H1 (cell line): ENCODE data around the gene SH3PXD2A. TPM values are rescaled to one million over a fixed set of nuclear protein-coding genes. Genes with fewer than 3 reads are reported as not detected.

Source experiments
- CTCF ChIA-PET: fragments of 300-600 bp; sonication (Branson Sonifier 250); formaldehyde crosslinking; loops from one replicate; lab custom pipeline; 2021; ENCODE audit not compliant: partially characterized antibody; lab: Charles Lee
- POLR2A ChIA-PET: fragments of 300-600 bp; sonication (Branson Sonifier 250); formaldehyde crosslinking; loops from one replicate; lab custom pipeline; 2021; ENCODE audit warnings: inconsistent platforms; ENCODE audit not compliant: partially characterized antibody; lab: Charles Lee
- DNase-seq, 2 experiments: peaks; one replicate each; pipeline versions ENCODE4 v3.0.0 to v3.0.0-alpha.2; 2010 to 2022; ENCODE audit warnings: low spot score in 2 of 2, low read depth in 1 of 2, mixed read lengths in 1 of 2
- FAIRE-seq: peaks from 2 replicates; lab custom pipeline; 2011; peaks lifted over from hg19 to GRCh38; lab: Jason Lieb, UNC
- H2AFZ ChIP-seq: 2 replicates; pipeline ENCODE4 v1.8.1; 2012; ENCODE audit warnings: low read length, inconsistent platforms
- H2AK5ac ChIP-seq: 2 replicates; pipeline ENCODE4 v1.6.1; 2013; ENCODE audit warnings: low read depth, low read length
- H2BK120ac ChIP-seq: replicated peaks from 2 replicates; pipeline ENCODE3; 2013; ENCODE audit warnings: low read depth, low read length, inconsistent platforms
- H2BK12ac ChIP-seq: 2 replicates; pipeline ENCODE4 v1.6.1; 2013; ENCODE audit warnings: low read depth, low read length
- H2BK15ac ChIP-seq: 2 replicates; pipeline ENCODE4 v1.6.1; 2013; ENCODE audit warnings: low read length
- H2BK20ac ChIP-seq: 2 replicates; pipeline ENCODE4 v1.6.1; 2013; ENCODE audit warnings: low read length
- H2BK5ac ChIP-seq: 2 replicates; pipeline ENCODE4 v1.6.1; 2013; ENCODE audit warnings: low read depth, low read length
- H3K14ac ChIP-seq: 2 replicates; pipeline ENCODE4 v1.6.1; 2013; ENCODE audit warnings: inconsistent platforms; ENCODE audit not compliant: insufficient read length
- H3K18ac ChIP-seq: 2 replicates; pipeline ENCODE4 v1.6.1; 2013; ENCODE audit warnings: low read length; ENCODE audit errors: extremely low read depth
- H3K23ac ChIP-seq: 2 replicates; pipeline ENCODE4 v1.6.1; 2013; ENCODE audit warnings: inconsistent platforms; ENCODE audit not compliant: insufficient read length
- H3K23me2 ChIP-seq: 2 replicates; pipeline ENCODE4 v1.6.1; 2013; ENCODE audit warnings: low read depth, low read length
- H3K27ac ChIP-seq: 2 replicates; pipeline ENCODE4 v1.6.1; 2011; ENCODE audit warnings: low read depth, low read length, inconsistent platforms
- H3K27me3 ChIP-seq, 4 experiments: replicated peaks in 1 of 4; 1 replicate in 1 of 4; 2 replicates in 3 of 4; pipeline versions ENCODE4 v1.6.1 to v1.8.1; 2011 to 2013; ENCODE audit warnings: low read length in 3 of 4, mild to moderate bottlenecking in 3 of 4, inconsistent platforms in 2 of 4, mixed read lengths in 2 of 4, moderate library complexity in 1 of 4; ENCODE audit not compliant: control insufficient read depth in 3 of 4, insufficient read depth in 3 of 4; ENCODE audit errors: extremely low read depth in 1 of 4
- H3K36me3 ChIP-seq, 4 experiments: 2 replicates each; pipeline versions ENCODE4 v1.6.1 to v1.8.1; 2011 to 2013; ENCODE audit warnings: mild to moderate bottlenecking in 4 of 4, low read length in 3 of 4, moderate library complexity in 2 of 4, control low read depth in 1 of 4, inconsistent platforms in 1 of 4; ENCODE audit not compliant: insufficient read depth in 4 of 4, control insufficient read depth in 2 of 4
- H3K4ac ChIP-seq: replicated peaks from 2 replicates; pipeline ENCODE3; 2013; ENCODE audit warnings: low read length, low read depth, mixed read lengths, inconsistent platforms; ENCODE audit not compliant: insufficient read length
- H3K4me1 ChIP-seq, 4 experiments: replicated peaks in 1 of 4; 1 replicate in 1 of 4; 2 replicates in 3 of 4; pipeline versions ENCODE4 v1.6.1 to v1.8.1; 2011 to 2013; ENCODE audit warnings: low read length in 3 of 4, inconsistent platforms in 2 of 4, mixed read lengths in 1 of 4; ENCODE audit not compliant: insufficient read depth in 4 of 4, control insufficient read depth in 3 of 4
- H3K4me2 ChIP-seq, 2 experiments: 2 replicates each; pipeline versions ENCODE4 v1.6.1 to v1.8.1; 2011 to 2013; ENCODE audit warnings: low read depth in 2 of 2, low read length in 2 of 2, control low read depth in 1 of 2, inconsistent platforms in 1 of 2, mild to moderate bottlenecking in 1 of 2; ENCODE audit not compliant: insufficient read depth in 1 of 2
- H3K4me3 ChIP-seq, 4 experiments: fragments of 200-600, 300-600 bp in 1 of 4; sonication (generic), shearing (Covaris generic), sonication (Bioruptor Twin) in 1 of 4; 2 replicates each; pipeline versions ENCODE4 v1.5.1 to v1.8.1; 2011 to 2016; ENCODE audit warnings: low read length in 4 of 4, low read depth in 3 of 4, control low read depth in 2 of 4, inconsistent platforms in 2 of 4, mild to moderate bottlenecking in 2 of 4, mixed read lengths in 1 of 4, moderate library complexity in 1 of 4; ENCODE audit not compliant: insufficient read depth in 2 of 4; ENCODE audit errors: extremely low read depth in 1 of 4
- H3K56ac ChIP-seq: replicated peaks from 2 replicates; pipeline ENCODE3; 2013; ENCODE audit warnings: low read depth, mild to moderate bottlenecking, mixed read lengths, low read length, inconsistent platforms; ENCODE audit not compliant: insufficient read length
- H3K79me1 ChIP-seq: 2 replicates; pipeline ENCODE4 v1.6.1; 2013; ENCODE audit warnings: low read depth, low read length, control low read depth
- H3K79me2 ChIP-seq, 2 experiments: 2 replicates each; pipeline versions ENCODE4 v1.6.1 to v1.8.1; 2012 to 2013; ENCODE audit warnings: low read length in 2 of 2, mild to moderate bottlenecking in 2 of 2, inconsistent platforms in 1 of 2; ENCODE audit not compliant: insufficient read depth in 2 of 2, control insufficient read depth in 1 of 2
- H3K9ac ChIP-seq, 4 experiments: replicated peaks in 1 of 4; 1 replicate in 1 of 4; 2 replicates in 3 of 4; pipeline versions ENCODE4 v1.6.1 to v1.8.1; 2011 to 2013; ENCODE audit warnings: low read depth in 3 of 4, low read length in 3 of 4, control low read depth in 2 of 4, mild to moderate bottlenecking in 2 of 4, moderate library complexity in 2 of 4, inconsistent platforms in 1 of 4; ENCODE audit errors: extremely low read depth in 1 of 4
- H3K9me3 ChIP-seq, 2 experiments: 2 replicates each; pipeline versions ENCODE4 v1.6.1 to v1.8.1; 2012 to 2013; ENCODE audit warnings: mild to moderate bottlenecking in 2 of 2, moderate library complexity in 2 of 2, control low read depth in 1 of 2, inconsistent platforms in 1 of 2, low read depth in 1 of 2, low read length in 1 of 2, mixed read lengths in 1 of 2; ENCODE audit not compliant: insufficient read depth in 2 of 2
- H4K20me1 ChIP-seq, 2 experiments: replicated peaks in 1 of 2; 2 replicates each; pipeline versions ENCODE3 to v1.8.1; 2011 to 2013; ENCODE audit warnings: inconsistent platforms in 2 of 2, low read length in 2 of 2, mild to moderate bottlenecking in 1 of 2; ENCODE audit not compliant: insufficient read depth in 2 of 2, control insufficient read depth in 1 of 2
- H4K5ac ChIP-seq: 2 replicates; pipeline ENCODE4 v1.6.1; 2013; ENCODE audit warnings: low read length, low read depth, mixed read lengths, inconsistent platforms; ENCODE audit not compliant: insufficient read length
- H4K8ac ChIP-seq: 2 replicates; pipeline ENCODE4 v1.8.0; 2013; ENCODE audit warnings: mild to moderate bottlenecking, moderate library complexity, low read length, inconsistent platforms; ENCODE audit not compliant: insufficient read depth; ENCODE audit errors: extremely low read depth
- H4K91ac ChIP-seq: replicated peaks from 2 replicates; pipeline ENCODE3; 2013; ENCODE audit warnings: low read length, mixed read lengths, inconsistent platforms; ENCODE audit not compliant: insufficient read length
- ASH2L ChIP-seq: fragments of 200-600, 300-600 bp; sonication (generic); IDR thresholded peaks from one replicate; pipeline ENCODE4 v1.7.1; 2017; ENCODE audit warnings: low read length
- BCL11A ChIP-seq, 2 experiments: IDR thresholded peaks; one replicate each; pipeline ENCODE4 v1.6.1; 2011; ENCODE audit warnings: low read depth in 2 of 2, low read length in 2 of 2, mild to moderate bottlenecking in 2 of 2
- CBX8 ChIP-seq: fragments of 300-800, 300-1000 bp; sonication (generic); IDR thresholded peaks from 2 replicates; pipeline ENCODE4 v1.7.1; 2016; ENCODE audit warnings: low read depth, low read length, borderline replicate concordance
- JUN ChIP-seq: IDR thresholded peaks from 2 replicates; pipeline ENCODE4 v1.6.1; 2011; ENCODE audit warnings: low read depth, mild to moderate bottlenecking, improper control_type of control experiment, low read length
- JUND ChIP-seq: IDR thresholded peaks from 2 replicates; pipeline ENCODE4 v1.6.1; 2011; ENCODE audit warnings: mild to moderate bottlenecking, improper control_type of control experiment, low read length
- PHF8 ChIP-seq: fragments of 200-600 bp; sonication (generic); conservative IDR thresholded peaks from 2 replicates; pipeline ENCODE4 v1.7.1; 2012; ENCODE audit warnings: low read depth, mild to moderate bottlenecking, inconsistent platforms, low read length, moderate library complexity
- RXRA ChIP-seq: IDR thresholded peaks from 2 replicates; pipeline ENCODE4 v1.6.1; 2011; ENCODE audit warnings: low read depth, mild to moderate bottlenecking, low read length, moderate library complexity; ENCODE audit not compliant: insufficient read depth
- SIN3A ChIP-seq, 2 experiments: IDR thresholded peaks in 1 of 2; conservative IDR thresholded peaks in 1 of 2; 2 replicates each; pipeline ENCODE4 v1.6.1; 2011 to 2012; ENCODE audit warnings: low read length in 2 of 2, improper control_type of control experiment in 1 of 2, low read depth in 1 of 2, mild to moderate bottlenecking in 1 of 2
- TAF1 ChIP-seq: IDR thresholded peaks from 2 replicates; pipeline ENCODE4 v1.6.1; 2011; ENCODE audit warnings: mild to moderate bottlenecking, low read depth, low read length
- WGBS, 2 experiments: shearing (Covaris generic) in 1 of 2; methylation state at CpG; one replicate each; pipeline versions ENCODE4 v1.1.6 to v1.1.7; 2013 to 2015; ENCODE audit warnings: low lambda C conversion rate in 2 of 2, mixed read lengths in 2 of 2, inconsistent platforms in 1 of 2, low coverage in 1 of 2, missing lambda C conversion rate in 1 of 2; ENCODE audit not compliant: insufficient replicate concordance in 2 of 2, insufficient coverage in 1 of 2, insufficient read length in 1 of 2; ENCODE audit errors: extremely low coverage in 1 of 2, missing lambda C conversion rate in 1 of 2; 5-methylcytosine and 5-hydroxymethylcytosine counted together
- polyA plus RNA-seq, 7 experiments: library from polyadenylated mRNA; depleted of rRNA in 3 of 7; stranded (reverse) in 5 of 7; unstranded in 2 of 7; fragments of >200 nt in 5 of 7; fragments of 200-250 nt in 2 of 7; gene quantifications; 1 replicate in 5 of 7; 2 replicates in 1 of 7; 4 replicates in 1 of 7; pipeline versions ENCODE4 v1.2.1 to v1.2.3, GENCODE V29; 2011 to 2013; ENCODE audit warnings: missing spikeins in 2 of 7, mixed read lengths in 2 of 7
- total RNA-seq: library from RNA; stranded (reverse); fragmentation: NEBNext Ultra II Directional; extraction: Animal tissue kit (Norgen Biotek cat#: 25700); gene quantifications from 2 replicates; pipeline ENCODE4 v1.2.1, GENCODE V29; 2021
- TF ChIP-seq, protein P1 (sequence below): IDR thresholded peaks from 2 replicates; pipeline ENCODE4 v1.6.1; 2012; ENCODE audit warnings: low read length, inconsistent platforms

SH3PXD2A gene
- total and polyA plus RNA-seq, 2 of the 8 experiments (the other 6 are each of a cell fraction or from before 2014, with no cell fraction given), result 5.4 to 16.3 TPM

DNA sequence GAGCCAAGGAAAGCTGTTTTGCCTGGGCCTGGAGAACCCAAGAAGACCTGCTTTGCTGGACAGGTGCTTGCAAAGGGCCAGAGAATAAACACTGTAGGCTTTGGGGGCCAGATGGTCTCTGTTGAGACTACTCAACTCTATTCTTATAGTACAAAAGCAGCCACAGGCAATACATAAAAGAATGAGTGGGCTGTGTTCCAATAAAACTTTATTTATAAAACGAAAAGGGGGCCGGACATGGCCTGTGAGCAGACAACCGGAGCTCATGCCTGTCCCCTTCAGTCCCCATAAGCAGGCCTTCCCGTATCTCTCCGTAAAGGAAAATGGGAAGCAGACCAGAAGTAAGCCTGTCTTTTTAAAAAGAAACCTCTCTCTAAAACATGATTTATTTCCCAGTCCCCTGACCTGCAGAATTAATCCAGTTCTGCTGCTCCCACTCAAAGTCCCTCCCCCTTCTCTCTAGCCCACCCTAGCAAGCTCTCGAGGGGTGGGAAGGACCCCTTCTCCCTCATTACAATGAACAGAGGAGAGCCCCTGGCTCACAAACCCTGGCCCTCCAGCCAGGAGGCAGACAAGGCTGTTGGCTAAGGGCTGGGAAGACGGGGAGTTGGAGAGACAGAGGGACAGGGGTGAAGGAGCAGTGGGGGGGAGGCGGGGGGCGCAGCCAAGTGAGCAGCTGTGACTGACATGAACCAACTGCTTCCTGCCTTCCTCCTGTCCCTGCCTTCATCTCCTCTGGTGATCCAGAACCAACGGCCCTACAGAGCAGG is 184.1 kb downstream of the SH3PXD2A start:
- TF ChIP-seq BCL11A (IDR thresholded peaks at IDR 0.05; ENCODE audit: low read depth in 2 of 2, low read length in 2 of 2) (no peak), CBX8 (no peak), SIN3A (conservative IDR thresholded peaks at IDR 0.05 in 1 of 2, IDR thresholded peaks at IDR 0.05 in 1 of 2; ENCODE audit: low read depth in 1 of 2, low read length in 2 of 2) (no peak), RXRA (no peak), JUN (no peak), PHF8 (no peak), ASH2L (no peak), TAF1 (no peak), JUND (no peak)
- TF ChIP-seq, protein P1, sequence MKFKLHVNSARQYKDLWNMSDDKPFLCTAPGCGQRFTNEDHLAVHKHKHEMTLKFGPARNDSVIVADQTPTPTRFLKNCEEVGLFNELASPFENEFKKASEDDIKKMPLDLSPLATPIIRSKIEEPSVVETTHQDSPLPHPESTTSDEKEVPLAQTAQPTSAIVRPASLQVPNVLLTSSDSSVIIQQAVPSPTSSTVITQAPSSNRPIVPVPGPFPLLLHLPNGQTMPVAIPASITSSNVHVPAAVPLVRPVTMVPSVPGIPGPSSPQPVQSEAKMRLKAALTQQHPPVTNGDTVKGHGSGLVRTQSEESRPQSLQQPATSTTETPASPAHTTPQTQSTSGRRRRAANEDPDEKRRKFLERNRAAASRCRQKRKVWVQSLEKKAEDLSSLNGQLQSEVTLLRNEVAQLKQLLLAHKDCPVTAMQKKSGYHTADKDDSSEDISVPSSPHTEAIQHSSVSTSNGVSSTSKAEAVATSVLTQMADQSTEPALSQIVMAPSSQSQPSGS, result no peak
- no peaks in the 10 kb centered on the region for H4K20me1 ChIP-seq
- H2BK5ac ChIP-seq, result no peak overlapping the region
- no peak overlapping the region for H3K4me3 ChIP-seq
- no peak overlapping the region for H3K9ac ChIP-seq
- H2BK120ac ChIP-seq, result no peak overlapping the region
- H4K91ac ChIP-seq, result no peak overlapping the region
- H3K18ac ChIP-seq, result no peak overlapping the region
- no peak overlapping the region; the same call in none of the 2 replicates for H4K8ac ChIP-seq
- no peak overlapping the region for H2AFZ ChIP-seq
- no peaks in the 10 kb centered on the region for H3K79me2 ChIP-seq
- no peak overlapping the region for H2BK20ac ChIP-seq
- no peak overlapping the region for H4K5ac ChIP-seq
- peaks cover 8 to 26% (median 12%) of the 10 kb centered on the region in 4 experiments for H3K4me1 ChIP-seq
- FAIRE-seq, result no peak
- no peak overlapping the region for H3K4ac ChIP-seq
- 91% methylated on average over 9 of the region's 10 CpGs; no CpG with 5 or more reads in 1 of the 2 experiments for WGBS, 2 experiments
- no peak overlapping the region for H2AK5ac ChIP-seq
- no peaks in the 10 kb centered on the region for H3K23me2 ChIP-seq
- ChIA-PET CTCF (interaction anchor here (0.6 to 5.8 kb wide), 14 partner anchors 7 to 94 kb away, joined by 3 to 31 read pairs (median 5); no protein-coding TSS in a partner anchor), POLR2A (interaction anchor here (0.6 to 2.5 kb wide), 2 partner anchors 11 to 71 kb away, joined by 3 to 7 read pairs; no protein-coding TSS in a partner anchor)
- H3K27me3 ChIP-seq, result no peaks in the 10 kb centered on the region
- no peak for DNase-seq
- no peak overlapping the region for H3K27ac ChIP-seq
- H3K9me3 ChIP-seq, result no peaks in the 10 kb centered on the region
- peak overlapping the region; percentile 81; the same call in 1 of the 2 replicates for H2BK15ac ChIP-seq
- H3K14ac ChIP-seq, result no peak overlapping the region
- no peak overlapping the region for H3K23ac ChIP-seq
- H2BK12ac ChIP-seq, result no peak overlapping the region
- no peak overlapping the region for H3K4me2 ChIP-seq
- H3K79me1 ChIP-seq, result no peaks in the 10 kb centered on the region
- H3K56ac ChIP-seq, result no peak overlapping the region
- no peaks in the 10 kb centered on the region for H3K36me3 ChIP-seq
